RPMI7951 (cell line): Measurements from ENCODE around the gene PARPBP. TPM values are rescaled to one million over a fixed set of nuclear protein-coding genes. Genes with fewer than 3 reads are reported as not detected.
"Not testable (repeated sequence)": the region's sequence is repeated elsewhere in the genome, so short reads cannot be mapped to it uniquely, and the experiment has no call there.

ENCODE experiments used
- DNase-seq: peaks from one replicate; pipeline ENCODE4 v3.0.0-alpha.2; 2012; ENCODE audit warnings: low read depth
- total RNA-seq: library from RNA; depleted of rRNA; stranded (reverse); fragments of >200 nt; shearing (Covaris generic); gene quantifications from 2 replicates; pipeline ENCODE4 v1.2.3, GENCODE V29; 2014

The PARPBP gene
- total RNA-seq, 1 experiment from 2014 or later = 59.6 TPM

DNA sequence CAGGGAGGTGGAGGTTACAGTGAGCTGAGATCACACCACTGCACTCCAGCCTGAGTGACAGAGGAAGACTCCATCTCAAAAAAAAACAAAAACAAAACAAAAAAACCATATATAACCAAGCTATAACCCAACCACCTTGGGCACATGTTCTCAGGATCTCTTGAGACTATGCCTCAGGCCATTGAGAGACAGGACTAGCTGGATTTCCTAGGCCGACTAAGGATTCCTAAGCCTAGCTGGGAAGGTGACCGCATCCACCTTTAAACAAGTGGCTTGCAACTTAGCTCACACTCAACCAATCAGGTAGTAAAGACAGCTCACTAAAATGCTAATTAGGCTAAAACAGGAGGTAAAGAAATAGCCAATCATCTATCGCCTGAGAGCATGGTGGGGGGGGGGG, 35.2 kb downstream of the PARPBP start:
- not testable (repeated sequence) for DNase-seq

- no peak for DNase-seq
These were observed 43.4 kb downstream of the PARPBP start for GRCh38 chr12:102163383-102163782.

DNA sequence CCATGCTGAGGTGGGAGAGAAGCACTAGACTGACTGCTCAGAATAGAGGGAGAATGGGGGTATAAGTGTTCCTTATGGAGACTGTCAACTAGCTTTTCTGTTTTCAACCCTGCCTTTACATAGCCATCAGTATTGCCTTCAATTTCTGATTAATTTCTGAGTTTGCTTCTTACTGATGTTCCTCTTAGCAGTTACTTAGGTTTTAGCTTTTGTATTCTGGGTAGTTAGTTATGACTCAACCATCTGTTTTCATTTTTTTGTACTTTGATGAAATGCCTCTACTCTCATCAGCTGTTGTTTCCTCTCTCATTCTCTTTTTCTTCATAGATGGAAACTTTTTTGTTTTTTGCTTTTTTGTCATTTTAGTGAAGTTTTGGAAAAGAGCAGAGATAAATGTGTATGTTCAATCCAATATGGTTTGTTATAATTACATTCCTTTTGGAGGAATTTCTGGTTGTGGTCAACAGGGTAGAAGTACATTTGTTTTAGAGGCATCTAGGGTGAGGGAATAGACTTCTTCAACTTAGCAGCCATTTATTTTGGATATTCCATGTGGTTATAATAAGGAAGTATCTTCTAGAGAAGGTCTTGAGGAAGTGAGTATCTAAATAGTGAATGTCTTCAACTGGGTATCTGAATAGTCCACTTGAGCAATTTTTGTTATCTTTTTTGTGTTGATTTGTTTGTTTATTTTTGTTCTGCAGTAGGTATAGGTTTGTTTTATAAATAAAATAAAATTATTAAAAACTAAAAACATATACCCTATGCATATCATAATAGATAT, 48.0 kb downstream of the PARPBP start:
- DNase-seq = no peak

DNA sequence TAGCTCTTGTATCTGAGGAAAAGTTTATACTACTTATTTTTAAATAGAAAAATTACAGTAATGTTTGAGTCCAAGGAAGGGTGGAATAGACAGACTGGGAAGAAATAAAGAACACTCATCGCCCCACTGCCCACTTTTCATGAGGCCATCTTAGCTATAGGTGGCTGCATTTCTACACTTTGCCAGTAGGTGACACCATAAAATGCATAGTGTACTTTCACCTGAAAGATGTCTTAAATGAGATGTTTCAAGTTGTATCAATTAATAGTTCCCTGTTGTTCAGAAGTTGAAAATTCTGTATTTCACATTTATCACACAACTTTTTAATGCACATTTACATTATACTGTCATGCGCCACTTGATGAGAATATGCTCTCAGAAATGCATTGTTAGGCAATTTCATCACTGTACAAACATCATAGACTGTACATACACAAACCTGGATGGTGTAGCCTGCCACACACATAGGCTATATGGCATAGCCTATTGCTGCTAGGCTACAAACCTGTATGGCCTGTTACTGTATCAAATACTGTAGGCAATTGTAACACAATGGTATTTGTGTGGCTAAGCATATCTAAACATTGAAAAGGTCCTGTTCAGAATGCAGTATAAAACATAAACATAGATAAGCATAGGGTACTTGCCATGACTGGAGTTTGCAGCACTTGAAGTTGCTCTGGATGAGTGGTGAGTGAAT, 50.1 kb downstream of the PARPBP start:
- DNase-seq = peak; percentile 18

DNA sequence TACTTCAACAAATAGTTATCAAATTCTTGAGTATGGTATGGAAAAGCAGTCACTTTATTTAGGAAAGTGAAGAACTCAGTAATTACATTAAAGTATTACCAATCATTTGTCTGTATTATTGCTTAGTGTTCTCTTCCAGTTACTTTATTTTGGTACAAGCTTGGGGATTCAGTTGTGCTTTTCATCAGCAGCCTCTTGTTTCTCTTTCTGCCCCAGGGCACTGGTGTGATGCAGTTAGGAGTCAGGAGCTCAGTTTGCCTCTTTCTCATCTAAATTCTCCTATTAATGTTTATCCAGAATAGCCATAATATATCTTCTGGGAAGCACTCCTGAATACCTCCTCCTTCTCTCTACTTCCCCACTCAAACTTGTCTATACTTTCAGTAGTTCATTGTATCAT, 52.0 kb downstream of the PARPBP start:
- DNase-seq = no peak

DNA sequence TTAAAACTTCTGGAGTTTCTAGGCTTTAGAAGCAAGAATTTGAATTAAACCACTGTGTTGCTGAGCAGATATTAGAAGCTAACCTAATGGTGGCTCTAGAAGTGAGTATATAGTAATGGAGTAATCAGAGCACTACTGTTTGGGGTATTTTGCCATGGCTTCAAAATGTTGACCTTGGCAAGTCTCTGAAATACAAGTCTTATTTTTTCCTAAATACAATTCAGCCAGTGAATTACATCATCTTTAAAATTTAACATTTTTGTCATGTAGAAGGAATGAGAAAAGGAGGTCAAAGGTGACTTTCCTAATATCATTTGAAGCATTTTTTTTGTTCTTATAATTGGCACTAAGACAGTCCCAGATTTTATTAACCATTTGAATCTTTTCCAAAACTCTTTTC, 52.5 kb downstream of the PARPBP start:
- DNase-seq = no peak

DNA sequence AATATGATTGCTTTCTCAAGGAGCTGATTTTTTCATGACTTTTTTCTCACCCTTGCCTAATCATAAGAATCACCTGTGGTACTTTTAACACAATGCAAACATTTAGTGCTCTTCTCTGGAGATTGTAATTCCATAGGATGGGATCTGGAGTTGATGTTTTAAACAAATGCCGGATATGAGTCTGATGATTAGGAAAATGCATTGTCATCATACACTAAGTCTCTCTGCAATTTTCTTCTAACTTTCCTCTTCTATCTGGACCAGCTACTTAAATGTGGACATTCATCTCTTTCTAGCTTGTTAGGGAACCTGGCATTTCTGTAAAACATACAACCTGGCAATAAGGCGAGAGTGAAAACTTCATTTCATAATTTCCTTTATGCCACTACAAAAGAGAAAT, 54.1 kb downstream of the PARPBP start:
- DNase-seq = no peak

DNA sequence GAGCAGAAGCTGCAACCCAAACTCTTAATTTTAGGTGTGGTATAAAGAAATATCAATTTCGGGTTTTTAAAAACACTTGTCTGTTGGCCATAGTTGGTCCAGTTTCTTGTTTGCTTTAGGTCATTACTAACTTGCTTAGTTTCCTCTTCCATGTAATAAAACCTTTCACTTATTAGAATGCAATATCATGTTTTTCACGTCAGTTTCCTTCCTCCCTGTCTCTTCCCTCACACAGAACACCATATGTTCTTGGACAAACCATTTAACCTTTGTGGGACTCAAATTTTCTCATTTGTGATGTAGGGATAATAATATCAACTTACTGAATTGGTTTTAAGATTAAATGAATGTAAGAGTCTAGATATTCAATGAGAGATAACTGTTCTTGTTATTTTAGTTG, 54.8 kb downstream of the PARPBP start:
- no peak for DNase-seq

GRCh38 chr12:102182635-102183034, 62.7 kb downstream of the PARPBP start:
- no peak for DNase-seq

- no peak for DNase-seq
These were observed 75.8 kb downstream of the PARPBP start for GRCh38 chr12:102195826-102196225.

GRCh38 chr12:102197789-102198188, 77.8 kb downstream of the PARPBP start, which contains the start of gene PMCH:
TSS of gene PMCH (minus strand) at chr12:102197833. CDS start at chr12:102197770, 63 bp downstream.
- DNase-seq = peak; percentile 2

DNA sequence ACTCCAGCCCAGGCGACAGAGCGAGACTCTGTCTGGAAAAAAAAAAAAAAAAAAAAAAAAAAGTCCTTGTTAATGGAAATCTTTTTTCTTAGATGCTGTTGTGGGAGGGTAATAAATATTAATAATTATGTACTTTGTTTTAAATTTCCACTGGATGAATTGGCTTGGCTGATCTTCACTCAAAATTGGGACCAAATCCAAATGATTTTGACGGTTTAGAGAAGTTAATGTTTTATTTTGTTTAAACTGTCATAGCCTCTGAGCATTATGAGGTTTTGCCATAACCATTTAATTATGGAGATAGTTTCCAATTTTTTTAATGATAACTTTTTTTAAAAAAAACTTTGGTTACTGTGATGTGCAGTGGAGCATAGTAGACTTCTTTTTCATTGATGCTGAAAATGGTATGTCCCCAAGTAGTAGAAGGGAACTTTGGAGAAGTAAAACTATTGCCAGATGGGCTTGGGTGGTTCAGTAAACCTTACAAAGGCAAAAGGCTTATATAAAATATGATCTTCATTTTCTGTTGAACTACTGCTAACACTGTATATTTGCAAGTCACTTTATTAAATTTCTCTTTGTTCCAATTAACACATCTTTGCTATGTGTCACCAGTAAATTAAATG, 81.6 kb downstream of the PARPBP start:
- DNase-seq = no peak

GRCh38 chr12:102202556-102202955, 82.6 kb downstream of the PARPBP start:
- DNase-seq = no peak

DNA sequence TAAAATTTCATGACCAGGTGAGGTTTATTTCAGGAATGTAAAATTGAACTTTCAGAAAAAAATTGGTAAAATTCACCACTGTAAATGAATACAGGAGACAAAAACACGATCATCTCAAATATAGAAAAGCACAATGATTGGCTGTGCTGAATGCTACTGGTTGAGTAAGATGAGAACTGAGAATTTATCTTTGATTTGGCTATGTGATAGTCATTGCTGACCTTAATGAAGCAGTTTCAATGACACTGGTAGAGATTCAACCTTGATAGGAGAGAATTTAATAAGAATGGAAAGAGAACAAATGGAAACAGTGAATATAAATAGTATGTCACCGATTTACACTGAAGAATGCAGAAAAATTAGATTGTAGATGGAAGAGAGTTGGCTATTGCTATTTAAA, 84.0 kb downstream of the PARPBP start:
- no peak for DNase-seq

DNA sequence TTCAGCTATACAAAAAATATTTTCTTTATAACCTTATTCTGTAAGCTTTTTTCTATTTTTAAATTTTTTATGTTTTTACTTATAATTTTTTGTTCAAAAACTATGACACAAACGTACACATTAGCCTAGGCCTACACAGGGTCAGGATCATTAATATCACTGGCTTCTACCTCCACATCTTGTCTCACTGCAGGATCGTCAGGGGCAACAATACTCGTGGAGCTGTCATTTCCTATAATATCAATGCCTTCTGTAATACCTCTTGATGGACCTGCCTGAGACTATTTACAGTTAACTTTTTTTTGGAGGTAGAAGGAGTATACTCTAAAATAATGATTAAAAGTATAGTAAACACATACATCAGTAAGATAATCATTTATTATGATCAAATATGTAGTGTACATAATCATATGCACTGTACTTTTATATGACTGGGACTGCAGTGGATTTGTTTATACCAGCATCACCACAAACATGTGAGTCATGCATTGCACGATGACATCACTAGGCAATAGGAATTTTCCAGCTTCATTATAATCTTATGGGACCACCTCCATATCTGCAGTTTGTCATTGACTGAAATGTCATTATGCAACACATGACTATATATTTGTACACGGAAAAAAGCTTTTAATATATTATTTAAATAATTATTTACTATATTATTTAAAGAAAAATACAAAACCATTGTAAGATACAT, 96.2 kb downstream of the PARPBP start:
- DNase-seq = peak; percentile 32

DNA sequence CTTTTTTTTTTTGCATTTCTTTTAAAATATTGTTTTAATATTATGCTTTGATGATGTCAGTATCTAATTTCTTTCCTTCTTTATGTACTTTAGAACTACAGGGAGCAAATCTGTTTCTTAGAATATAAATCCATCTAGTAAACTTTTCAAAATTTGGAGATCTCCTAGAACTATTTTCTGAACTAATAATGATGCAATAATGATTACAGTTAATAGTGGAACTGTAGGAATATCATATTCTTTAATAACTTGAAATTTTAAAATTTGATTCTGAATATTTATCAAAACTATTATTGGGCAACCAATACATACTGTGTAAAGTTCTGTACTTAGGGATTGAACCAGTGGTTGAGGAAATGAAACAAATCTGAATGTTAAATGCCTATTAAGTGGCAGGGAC, 100.8 kb downstream of the PARPBP start:
- no peak for DNase-seq

- DNase-seq = no peak
These were observed 108.0 kb downstream of the PARPBP start for GRCh38 chr12:102227954-102228353.

DNA sequence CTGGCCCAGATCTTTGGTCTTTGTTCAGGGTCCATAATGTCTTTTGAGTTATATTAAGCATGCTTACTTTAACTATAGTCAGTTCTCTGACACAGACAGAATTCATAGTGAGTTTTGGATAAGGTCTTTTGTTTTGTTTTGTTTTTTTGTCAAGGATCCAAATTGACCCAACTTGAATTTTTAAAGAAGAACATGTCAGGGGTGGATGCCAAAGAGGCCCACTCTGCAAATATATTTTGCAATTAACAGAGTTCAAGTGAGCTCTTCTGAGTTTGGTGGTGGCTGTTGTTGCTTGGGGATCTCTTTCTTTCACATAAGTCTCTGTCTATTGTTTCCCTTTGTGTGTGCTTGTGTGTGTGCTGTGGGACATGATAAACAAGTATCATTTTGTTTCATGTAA, 112.1 kb downstream of the PARPBP start:
- DNase-seq = no peak

- no peak for DNase-seq
These were observed 112.5 kb downstream of the PARPBP start for GRCh38 chr12:102232446-102232845.

DNA sequence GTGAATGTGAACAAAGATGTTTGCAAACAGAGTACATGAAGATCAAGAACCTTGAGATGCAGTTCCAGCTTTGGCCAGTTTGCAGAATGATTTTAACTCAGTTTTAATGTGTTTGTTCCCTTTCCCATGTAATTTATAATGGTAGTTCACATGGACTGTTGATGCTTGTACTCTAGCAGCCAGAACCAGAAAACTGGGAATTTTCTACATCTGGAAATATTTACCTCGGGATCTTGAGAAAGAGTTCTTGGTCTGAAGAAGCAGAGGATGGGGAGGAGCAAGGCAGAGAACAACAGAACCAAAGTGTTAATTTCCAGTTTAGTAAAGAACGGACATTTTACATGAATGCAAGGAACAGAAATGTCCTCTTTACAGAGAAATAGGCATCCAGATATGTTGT, 114.6 kb downstream of the PARPBP start:
- no peak for DNase-seq

- not testable (repeated sequence) for DNase-seq
These were observed 120.9 kb downstream of the PARPBP start for GRCh38 chr12:102240859-102241258.
